Thyroid gland (tissue), 4 donors: ENCODE data around the gene ERAS. TPM values are rescaled to one million over a fixed set of nuclear protein-coding genes. Genes with fewer than 3 reads are reported as not detected.

Experiments used
- DNase-seq, 2 donors: peaks; one replicate each; pipeline ENCODE4 v3.0.0-alpha.2; 2019
- H3K27ac ChIP-seq, 3 donors: fragments of 200-600 bp; sonication (generic); 1 replicate in 2 of 3; 2 replicates in 1 of 3; pipeline ENCODE4 v1.5.1; 2016 to 2019; ENCODE audit warnings: mild to moderate bottlenecking in 1 of 3, moderate library complexity in 1 of 3
- H3K27me3 ChIP-seq: fragments of 200-600 bp; sonication (generic); one replicate; pipeline ENCODE4 v1.5.1; 2019
- H3K36me3 ChIP-seq, 2 donors: fragments of 200-600 bp; sonication (generic); one replicate each; pipeline ENCODE4 v1.5.1; 2016 to 2019
- H3K4me1 ChIP-seq, 2 donors: fragments of 200-600 bp; sonication (generic); one replicate each; pipeline ENCODE4 v1.5.1; 2017 to 2019
- H3K4me3 ChIP-seq, 3 donors: fragments of 200-600 bp; sonication (generic); replicated peaks in 1 of 3; 1 replicate in 2 of 3; 2 replicates in 1 of 3; pipeline ENCODE4 v1.5.1; 2016; ENCODE audit warnings: mild to moderate bottlenecking in 1 of 3
- H3K9me3 ChIP-seq: fragments of 200-600 bp; sonication (generic); one replicate; pipeline ENCODE4 v1.5.1; 2017
- CTCF ChIP-seq, 6 experiments: fragments of 200-600 bp in 3 of 6; fragments of 450-650 bp in 3 of 6; sonication (generic) in 3 of 6; IDR thresholded peaks; one replicate each; pipeline ENCODE4 v1.5.1; 2016 to 2019; ENCODE audit warnings: antibody characterized with exemption in 6 of 6, mild to moderate bottlenecking in 2 of 6, inconsistent platforms in 1 of 6, moderate library complexity in 1 of 6
- POLR2A ChIP-seq, 2 donors: fragments of 450-650 bp; IDR thresholded peaks; one replicate each; pipeline ENCODE4 v1.6.1; 2017; ENCODE audit warnings: antibody characterized with exemption in 2 of 2, mild to moderate bottlenecking in 2 of 2, moderate library complexity in 1 of 2
- WGBS, 2 donors: methylation state at CpG; one replicate each; pipeline ENCODE4 v1.1.5; 2017; 5-methylcytosine and 5-hydroxymethylcytosine counted together
- intact Hi-C: fragments of 100-400 bp; cut with DNase I; formaldehyde crosslinking; loops from one replicate; pipeline ENCODE4 v1.15.1; 2023
- total RNA-seq, 4 donors: library from RNA; depleted of rRNA; stranded (reverse); fragments of >200 nt; gene quantifications; one replicate each; pipeline ENCODE4 v1.2.3, GENCODE V29; 2016

The ERAS gene
- total RNA-seq, 4 donors from 2014 or later, result not detected

DNA sequence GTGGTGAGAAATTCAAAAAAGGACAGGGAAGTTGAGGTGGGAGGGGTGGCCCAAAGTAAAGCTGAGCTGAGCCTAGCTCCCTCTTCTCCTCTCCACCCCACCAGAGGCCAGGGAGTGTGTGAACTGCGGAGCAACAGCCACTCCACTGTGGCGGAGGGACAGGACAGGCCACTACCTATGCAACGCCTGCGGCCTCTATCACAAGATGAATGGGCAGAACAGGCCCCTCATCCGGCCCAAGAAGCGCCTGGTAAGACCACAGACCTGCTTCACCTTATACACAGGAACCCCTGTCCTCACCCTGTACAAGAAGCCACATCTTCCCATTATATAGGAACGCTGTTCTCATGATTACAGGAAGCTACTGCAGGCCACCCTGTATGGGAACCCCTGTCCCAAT, 34.1 kb upstream of the ERAS start:
- H3K4me1 ChIP-seq, result no peaks in the 10 kb centered on the region
- H3K36me3 ChIP-seq, result no peaks in the 10 kb centered on the region
- DNase-seq, result no peak
- no peak for TF ChIP-seq CTCF (IDR thresholded peaks at IDR 0.05)
- TF ChIP-seq POLR2A (IDR thresholded peaks at IDR 0.05), result no peak
- H3K27ac ChIP-seq, result no peak overlapping the region
- H3K4me3 ChIP-seq, result no peak overlapping the region
- intact Hi-C loops, result no loop called here
- no peaks in the 10 kb centered on the region for H3K27me3 ChIP-seq
- 84 to 91% methylated on average over 4 to 5 of the region's 7 CpGs for WGBS, 2 donors
- H3K9me3 ChIP-seq, result no peaks in the 10 kb centered on the region

DNA sequence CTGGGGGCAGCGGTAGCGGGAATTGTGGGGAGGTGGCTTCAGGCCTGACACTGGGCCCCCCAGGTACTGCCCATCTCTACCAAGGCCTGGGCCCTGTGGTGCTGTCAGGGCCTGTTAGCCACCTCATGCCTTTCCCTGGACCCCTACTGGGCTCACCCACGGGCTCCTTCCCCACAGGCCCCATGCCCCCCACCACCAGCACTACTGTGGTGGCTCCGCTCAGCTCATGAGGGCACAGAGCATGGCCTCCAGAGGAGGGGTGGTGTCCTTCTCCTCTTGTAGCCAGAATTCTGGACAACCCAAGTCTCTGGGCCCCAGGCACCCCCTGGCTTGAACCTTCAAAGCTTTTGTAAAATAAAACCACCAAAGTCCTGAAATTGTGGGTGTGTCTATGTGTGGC, 32.4 kb upstream of the ERAS start:
- intact Hi-C loops, result no loop called here
- DNase-seq, result no peak
- Histone ChIP-seq H3K27me3 (no peaks in the 10 kb centered on the region), H3K9me3 (no peaks in the 10 kb centered on the region), H3K27ac (no peak overlapping the region), H3K4me1 (no peaks in the 10 kb centered on the region), H3K4me3 (no peak overlapping the region), H3K36me3 (no peaks in the 10 kb centered on the region)
- WGBS, 2 donors, result 100% methylated on average over 2 of the region's 4 CpGs; no CpG with 5 or more reads in 1 of the 2 donors
- TF ChIP-seq POLR2A (IDR thresholded peaks at IDR 0.05) (no peak), CTCF (IDR thresholded peaks at IDR 0.05) (no peak)

DNA sequence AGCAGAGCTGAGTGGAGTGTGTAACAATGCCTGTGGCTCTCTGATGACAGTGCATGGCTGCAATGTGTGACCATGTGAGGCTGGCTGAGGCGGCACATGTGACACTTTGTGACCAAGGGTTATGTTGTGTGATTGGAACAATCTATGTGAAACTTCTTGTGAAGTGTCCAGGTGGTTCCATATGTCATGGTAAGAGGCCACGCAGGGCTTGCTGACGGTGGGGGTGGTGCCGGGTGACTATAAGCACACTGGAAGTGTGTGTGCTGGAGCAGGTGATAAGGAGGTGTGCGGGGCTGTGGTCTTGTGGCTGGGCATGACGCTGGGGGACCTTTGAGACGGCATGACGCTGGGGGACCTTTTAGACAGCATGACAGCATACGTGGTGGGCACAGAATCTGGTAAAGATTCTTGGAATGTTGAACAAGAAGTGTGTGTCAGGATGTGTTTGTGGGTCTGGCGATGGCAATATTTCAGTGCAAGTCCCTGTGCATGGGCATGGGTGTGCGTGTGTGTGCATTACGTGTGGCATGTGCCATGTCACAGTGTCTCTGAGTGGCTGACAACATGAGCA, 31.9 kb upstream of the ERAS start:
- intact Hi-C loops, result no loop called here
- Histone ChIP-seq H3K36me3 (no peaks in the 10 kb centered on the region), H3K27ac (no peak overlapping the region)

GRCh38 chrX:48794911-48795515, 31.3 kb upstream of the ERAS start:
- Histone ChIP-seq H3K27me3 (no peaks in the 10 kb centered on the region), H3K9me3 (no peaks in the 10 kb centered on the region), H3K36me3 (no peaks in the 10 kb centered on the region), H3K4me3 (no peak overlapping the region), H3K27ac (no peak overlapping the region), H3K4me1 (no peaks in the 10 kb centered on the region)
- no peak for TF ChIP-seq POLR2A (IDR thresholded peaks at IDR 0.05)
- TF ChIP-seq CTCF (IDR thresholded peaks at IDR 0.05), result no peak
- 68 to 72% methylated on average over 4 to 5 of the region's 8 CpGs for WGBS, 2 donors
- intact Hi-C loops, result no loop called here
- no peak for DNase-seq

More for the DNA sequence above, 31.9 kb upstream of the ERAS start:
- H3K9me3 ChIP-seq, result no peaks in the 10 kb centered on the region
- H3K27me3 ChIP-seq, result no peaks in the 10 kb centered on the region
- H3K4me3 ChIP-seq, result no peak overlapping the region
- TF ChIP-seq POLR2A (IDR thresholded peaks at IDR 0.05) (no peak), CTCF (IDR thresholded peaks at IDR 0.05) (no peak)
- H3K4me1 ChIP-seq, result no peaks in the 10 kb centered on the region
- no peak for DNase-seq
- 85 to 89% methylated on average over 12 of the region's 12 CpGs for WGBS, 2 donors

GRCh38 chrX:48798318-48798717, 28.0 kb upstream of the ERAS start:
- no peaks in the 10 kb centered on the region for H3K36me3 ChIP-seq
- H3K4me1 ChIP-seq, result peaks cover 0 to 4% of the 10 kb centered on the region in 2 donors
- intact Hi-C loops, result no loop called here
- no peak for TF ChIP-seq POLR2A (IDR thresholded peaks at IDR 0.05)
- TF ChIP-seq CTCF (IDR thresholded peaks at IDR 0.05), result no peak
- 83 to 84% methylated on average over 2 of the region's 2 CpGs for WGBS, 2 donors
- no peaks in the 10 kb centered on the region for H3K27me3 ChIP-seq
- DNase-seq, result no peak
- H3K4me3 ChIP-seq, result no peak overlapping the region
- no peaks in the 10 kb centered on the region for H3K9me3 ChIP-seq
- H3K27ac ChIP-seq, result no peak overlapping the region
